Measurements from ENCODE around the gene DLGAP4.
"Not testable (repeated sequence)": the region's sequence is repeated elsewhere in the genome, so short reads cannot be mapped to it uniquely, and the experiment has no call there.

- TF ChIP-seq POLR2A, CTCF (IDR thresholded peaks at IDR 0.05): not testable (repeated sequence)
These were observed 168.9 kb downstream of the DLGAP4 start for GRCh38 chr20:36475054-36475453.
